GM12865 (cell line): Measurements from ENCODE around the gene INTS7.

Experiments
- DNase-seq: peaks from one replicate; pipeline ENCODE4 v3.0.0; 2010; ENCODE audit warnings: low read depth
- H3K4me3 ChIP-seq: 2 replicates; pipeline ENCODE4 v1.5.1; 2011; ENCODE audit warnings: mild to moderate bottlenecking, low read depth, low read length, control low read depth
- TF ChIP-seq, protein P1 (sequence below): IDR thresholded peaks from 2 replicates; pipeline ENCODE4 v1.5.1; 2011; ENCODE audit warnings: low read length, control low read depth, low read depth, inconsistent platforms; ENCODE audit not compliant: insufficient read depth; ENCODE audit errors: missing control alignments

The INTS7 gene

DNA sequence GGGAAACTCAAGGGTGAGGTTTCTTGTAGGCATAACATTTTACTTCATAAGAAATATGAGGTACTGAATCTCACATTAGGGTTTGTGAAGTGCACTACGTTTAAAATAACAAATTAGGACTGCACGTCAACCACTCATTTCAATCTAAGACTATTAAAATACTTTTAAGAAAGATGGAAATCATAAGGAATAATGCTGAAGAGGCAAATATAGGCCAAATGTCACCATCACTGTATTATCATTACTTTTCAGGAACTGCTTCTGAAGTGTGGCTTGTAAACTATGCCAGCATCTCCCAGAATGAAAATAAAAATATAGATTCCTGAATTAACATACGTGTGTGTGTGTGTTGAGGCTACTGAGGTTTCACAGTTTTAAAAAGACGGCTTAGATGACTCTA lies 56.8 kb downstream of the INTS7 start:
- TF ChIP-seq, protein P1, sequence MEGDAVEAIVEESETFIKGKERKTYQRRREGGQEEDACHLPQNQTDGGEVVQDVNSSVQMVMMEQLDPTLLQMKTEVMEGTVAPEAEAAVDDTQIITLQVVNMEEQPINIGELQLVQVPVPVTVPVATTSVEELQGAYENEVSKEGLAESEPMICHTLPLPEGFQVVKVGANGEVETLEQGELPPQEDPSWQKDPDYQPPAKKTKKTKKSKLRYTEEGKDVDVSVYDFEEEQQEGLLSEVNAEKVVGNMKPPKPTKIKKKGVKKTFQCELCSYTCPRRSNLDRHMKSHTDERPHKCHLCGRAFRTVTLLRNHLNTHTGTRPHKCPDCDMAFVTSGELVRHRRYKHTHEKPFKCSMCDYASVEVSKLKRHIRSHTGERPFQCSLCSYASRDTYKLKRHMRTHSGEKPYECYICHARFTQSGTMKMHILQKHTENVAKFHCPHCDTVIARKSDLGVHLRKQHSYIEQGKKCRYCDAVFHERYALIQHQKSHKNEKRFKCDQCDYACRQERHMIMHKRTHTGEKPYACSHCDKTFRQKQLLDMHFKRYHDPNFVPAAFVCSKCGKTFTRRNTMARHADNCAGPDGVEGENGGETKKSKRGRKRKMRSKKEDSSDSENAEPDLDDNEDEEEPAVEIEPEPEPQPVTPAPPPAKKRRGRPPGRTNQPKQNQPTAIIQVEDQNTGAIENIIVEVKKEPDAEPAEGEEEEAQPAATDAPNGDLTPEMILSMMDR = no peak
- DNase-seq = no peak
- H3K4me3 ChIP-seq = no peak overlapping the region

DNA sequence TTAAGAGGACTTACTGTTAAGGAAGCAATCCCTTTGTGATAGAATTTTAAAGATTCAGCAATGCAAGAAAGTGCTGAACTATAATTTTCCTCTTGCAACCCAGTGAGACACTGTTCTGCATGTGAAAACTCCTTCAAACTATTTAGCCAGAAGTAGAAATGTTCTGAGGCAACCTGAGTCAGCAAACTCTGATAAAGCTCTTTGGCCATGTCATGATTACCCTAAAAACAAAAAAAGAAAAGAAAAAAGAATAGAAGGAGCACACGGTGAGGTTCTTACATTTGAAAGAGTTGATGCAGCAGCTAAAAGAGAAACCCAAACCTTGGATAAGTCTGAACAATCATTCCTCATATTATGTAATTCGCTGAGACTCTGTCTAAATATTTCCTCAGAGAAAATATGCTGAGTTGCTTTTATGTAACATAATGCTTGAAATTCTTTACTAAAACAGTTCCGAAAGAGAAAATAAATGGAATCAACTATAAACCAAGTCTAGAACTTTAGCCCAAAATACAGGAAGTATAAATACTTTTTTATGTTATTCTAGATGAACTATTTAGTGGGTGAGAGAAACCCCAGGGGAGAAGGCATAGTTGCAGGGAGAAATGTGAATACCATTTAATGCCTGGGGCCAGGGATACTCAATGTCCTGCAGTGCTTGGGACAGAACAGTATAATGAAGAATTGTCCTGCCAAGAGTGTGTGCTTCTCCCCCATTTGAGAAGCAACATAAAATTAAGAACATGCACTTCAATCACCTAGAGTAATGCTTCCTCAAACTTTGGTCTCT lies 60.0 kb downstream of the INTS7 start:
- TF ChIP-seq, protein P1 = no peak
- H3K4me3 ChIP-seq = no peak overlapping the region
- no peak for DNase-seq

DNA sequence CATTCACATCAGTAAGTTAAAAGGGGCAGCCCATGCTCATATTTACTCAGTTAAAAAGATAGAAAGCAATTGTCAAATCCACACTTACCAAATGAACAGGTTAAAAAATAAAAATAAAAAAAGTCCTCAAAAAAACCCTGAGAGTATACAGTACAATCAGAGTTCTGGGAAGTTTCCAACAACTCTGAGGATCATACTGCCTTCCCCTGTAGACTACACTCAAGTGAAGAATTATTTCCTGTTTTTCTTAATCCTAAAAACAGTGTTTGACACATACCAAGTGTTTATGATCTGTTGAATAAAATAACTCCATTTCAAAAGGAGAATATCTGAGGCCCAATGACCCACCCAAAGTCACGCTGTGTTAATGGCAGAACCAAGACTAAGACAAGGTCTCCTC lies 61.8 kb downstream of the INTS7 start:
- TF ChIP-seq, protein P1 = no peak
- no peak for DNase-seq
- H3K4me3 ChIP-seq = no peak overlapping the region

DNA sequence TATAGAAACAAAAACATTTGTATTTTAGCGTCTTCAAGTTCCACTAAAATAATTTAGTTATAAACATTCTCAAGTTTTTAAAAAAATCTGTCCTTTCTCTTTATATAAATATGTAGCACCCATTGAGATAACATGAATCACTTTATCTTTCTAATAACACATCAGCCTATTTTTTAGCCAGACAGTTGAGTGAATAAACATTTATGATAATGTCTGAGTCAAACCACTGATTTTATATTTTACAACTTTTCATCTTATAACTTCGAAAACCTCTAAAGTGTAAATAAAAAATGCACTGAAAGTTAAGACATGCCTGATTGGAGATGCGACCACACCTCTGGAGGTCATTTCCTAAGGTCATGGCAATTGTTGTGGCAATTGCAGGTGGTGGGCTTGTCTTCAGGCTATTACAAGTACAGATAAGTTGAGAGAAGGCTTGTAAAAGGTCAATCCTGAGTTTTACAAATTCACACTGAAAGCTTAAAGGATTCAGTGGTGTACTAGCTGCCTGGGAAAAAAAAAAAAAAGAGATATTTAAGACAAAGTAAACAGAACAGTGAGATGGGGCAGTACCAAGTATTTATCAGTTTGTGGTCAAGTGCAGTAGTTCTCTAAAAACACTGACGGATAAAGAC lies 67.0 kb downstream of the INTS7 start:
- DNase-seq = no peak
- TF ChIP-seq, protein P1 = no peak

DNA sequence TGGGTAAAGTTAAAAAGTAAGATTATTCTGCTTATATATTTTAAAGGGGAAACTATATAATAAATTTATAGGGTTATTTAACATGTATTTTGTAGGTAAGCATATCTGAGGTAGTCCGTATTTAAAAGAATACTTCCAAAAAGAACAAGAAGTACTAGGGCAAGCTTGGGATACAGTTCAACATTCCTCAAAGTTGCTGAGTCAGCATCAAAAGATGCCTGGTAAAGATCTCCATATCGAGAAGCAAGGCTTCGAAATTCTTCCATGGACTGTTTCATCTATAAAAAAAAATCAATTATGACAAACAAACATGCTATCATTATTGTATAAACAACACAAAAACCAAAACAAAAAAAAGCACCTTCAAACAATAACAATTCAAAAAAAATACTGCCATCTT lies 67.7 kb downstream of the INTS7 start:
- H3K4me3 ChIP-seq = no peak overlapping the region
- no peak for DNase-seq
- TF ChIP-seq, protein P1 = no peak

More for the DNA sequence above, 67.0 kb downstream of the INTS7 start:
- no peak overlapping the region for H3K4me3 ChIP-seq

DNA sequence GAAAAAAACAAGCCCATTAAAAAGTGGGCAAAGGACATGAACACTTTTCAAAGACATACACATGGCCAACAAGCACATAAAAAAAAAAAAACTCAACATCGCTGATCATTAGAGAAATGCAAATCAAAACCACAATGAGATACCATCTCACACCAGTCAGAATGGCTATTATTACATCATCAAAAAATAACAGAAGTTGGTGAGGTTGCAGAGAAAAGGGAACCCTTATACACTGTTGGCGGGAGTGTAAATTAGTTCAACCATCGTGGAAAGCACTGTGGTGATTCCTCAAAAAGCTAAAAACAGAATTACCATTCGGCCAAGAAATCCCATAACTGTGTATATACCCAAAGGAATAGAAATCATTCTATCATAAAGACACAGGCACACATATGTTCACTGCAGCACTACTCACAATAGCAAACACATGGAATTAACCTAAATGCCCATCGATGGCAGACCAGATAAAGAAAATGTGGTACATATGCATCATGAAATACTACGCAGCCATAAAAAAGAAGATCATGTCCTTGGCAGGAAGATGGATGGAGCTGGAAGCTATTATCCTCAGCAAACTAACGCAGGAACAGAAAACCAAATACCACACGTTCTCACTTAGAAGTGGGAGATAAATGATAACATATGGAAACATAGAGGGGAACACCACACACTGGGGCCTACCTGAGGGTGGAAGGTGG lies 70.1 kb downstream of the INTS7 start:
- TF ChIP-seq, protein P1 = no peak
- no peak overlapping the region for H3K4me3 ChIP-seq
- no peak for DNase-seq
